ENCODE data around the gene MINDY4.

- no peak for TF ChIP-seq CTCF (IDR thresholded peaks at IDR 0.05)
- no peak for TF ChIP-seq POLR2AphosphoS5 (IDR thresholded peaks at IDR 0.05)
- TF ChIP-seq POLR2A (IDR thresholded peaks at IDR 0.05): no peak
These were observed 152.0 kb downstream of the MINDY4 start for GRCh38 chr7:30923009-30923773.
